Osteoblast (primary cell): ENCODE results near the gene TNNC1. TPM values are rescaled to one million over a fixed set of nuclear protein-coding genes. Genes with fewer than 3 reads are reported as not detected.

Source experiments
- DNase-seq: peaks from one replicate; pipeline ENCODE4 v3.0.0; 2011; ENCODE audit warnings: low spot score, mixed read lengths; ENCODE audit not compliant: insufficient read length; ENCODE audit errors: missing footprints
- H2AFZ ChIP-seq: 2 replicates; pipeline ENCODE4 v1.6.0; 2011; ENCODE audit warnings: mild to moderate bottlenecking, low read length
- H3K27ac ChIP-seq: 2 replicates; pipeline ENCODE4 v1.5.1; 2011; ENCODE audit warnings: mild to moderate bottlenecking, low read depth, low read length, moderate library complexity
- H3K27me3 ChIP-seq: 2 replicates; pipeline ENCODE4 v1.6.0; 2012; ENCODE audit warnings: mild to moderate bottlenecking, control low read depth, inconsistent platforms, low read length, moderate library complexity; ENCODE audit not compliant: insufficient read depth
- H3K36me3 ChIP-seq: 2 replicates; pipeline ENCODE4 v1.5.1; 2011; ENCODE audit warnings: mild to moderate bottlenecking, low read length, control low read depth, moderate library complexity; ENCODE audit not compliant: insufficient read depth
- H3K4me1 ChIP-seq: 2 replicates; pipeline ENCODE4 v1.5.1; 2011; ENCODE audit warnings: mild to moderate bottlenecking, low read length, control low read depth, moderate library complexity; ENCODE audit not compliant: insufficient read depth
- H3K4me2 ChIP-seq: 2 replicates; pipeline ENCODE4 v1.6.0; 2011; ENCODE audit warnings: mild to moderate bottlenecking, low read length; ENCODE audit not compliant: insufficient read depth
- H3K4me3 ChIP-seq: fragments of 200-600 bp; sonication (generic); 3 replicates; pipeline ENCODE4 v1.5.1; 2012; ENCODE audit warnings: mild to moderate bottlenecking, low read length, inconsistent platforms; ENCODE audit not compliant: insufficient read depth
- H3K79me2 ChIP-seq: 2 replicates; pipeline ENCODE4 v1.6.0; 2012; ENCODE audit warnings: mild to moderate bottlenecking, low read length, control low read depth, inconsistent platforms; ENCODE audit not compliant: insufficient read depth
- H3K9me3 ChIP-seq: 2 replicates; pipeline ENCODE4 v1.5.1; 2011; ENCODE audit warnings: low read depth, low read length, control low read depth
- H4K20me1 ChIP-seq: 2 replicates; pipeline ENCODE4 v1.6.0; 2012; ENCODE audit warnings: mild to moderate bottlenecking, low read length, control low read depth; ENCODE audit not compliant: insufficient read depth
- total RNA-seq: library from RNA; depleted of rRNA; stranded (reverse); fragments of >200 nt; gene quantifications from 2 replicates; pipeline ENCODE4 v1.2.3, GENCODE V29; 2012
- TF ChIP-seq, protein P1 (sequence below): IDR thresholded peaks from 2 replicates; pipeline ENCODE4 v1.5.1; 2011; ENCODE audit warnings: mild to moderate bottlenecking, low read depth, low read length, moderate library complexity; ENCODE audit errors: extremely low read depth

TNNC1 gene
- total RNA-seq, 1 donor = 0.36 TPM

DNA sequence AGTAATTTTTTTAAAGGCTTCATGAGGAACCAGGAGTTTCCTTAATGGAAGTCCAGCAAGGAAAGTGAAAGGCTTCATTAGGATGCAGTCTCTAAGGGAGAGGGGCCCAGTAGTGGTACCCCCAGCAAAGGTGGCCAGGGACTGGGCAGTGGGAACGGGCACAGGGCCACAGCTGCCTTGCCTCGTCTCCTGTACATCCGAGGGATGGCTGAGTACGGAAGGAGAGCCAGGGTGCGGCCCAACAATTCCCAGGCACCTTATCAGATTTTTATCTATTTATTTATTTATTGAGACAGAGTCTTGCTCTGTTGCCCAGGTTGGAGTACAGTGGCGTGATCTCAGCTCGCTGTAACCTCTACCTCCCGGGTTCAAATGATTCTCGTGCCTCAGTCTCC is 23.4 kb downstream of the TNNC1 start:
- DNase-seq = no peak
- no peak overlapping the region for H2AFZ ChIP-seq
- H3K4me3 ChIP-seq = no peak overlapping the region
- TF ChIP-seq, protein P1, sequence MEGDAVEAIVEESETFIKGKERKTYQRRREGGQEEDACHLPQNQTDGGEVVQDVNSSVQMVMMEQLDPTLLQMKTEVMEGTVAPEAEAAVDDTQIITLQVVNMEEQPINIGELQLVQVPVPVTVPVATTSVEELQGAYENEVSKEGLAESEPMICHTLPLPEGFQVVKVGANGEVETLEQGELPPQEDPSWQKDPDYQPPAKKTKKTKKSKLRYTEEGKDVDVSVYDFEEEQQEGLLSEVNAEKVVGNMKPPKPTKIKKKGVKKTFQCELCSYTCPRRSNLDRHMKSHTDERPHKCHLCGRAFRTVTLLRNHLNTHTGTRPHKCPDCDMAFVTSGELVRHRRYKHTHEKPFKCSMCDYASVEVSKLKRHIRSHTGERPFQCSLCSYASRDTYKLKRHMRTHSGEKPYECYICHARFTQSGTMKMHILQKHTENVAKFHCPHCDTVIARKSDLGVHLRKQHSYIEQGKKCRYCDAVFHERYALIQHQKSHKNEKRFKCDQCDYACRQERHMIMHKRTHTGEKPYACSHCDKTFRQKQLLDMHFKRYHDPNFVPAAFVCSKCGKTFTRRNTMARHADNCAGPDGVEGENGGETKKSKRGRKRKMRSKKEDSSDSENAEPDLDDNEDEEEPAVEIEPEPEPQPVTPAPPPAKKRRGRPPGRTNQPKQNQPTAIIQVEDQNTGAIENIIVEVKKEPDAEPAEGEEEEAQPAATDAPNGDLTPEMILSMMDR = no peak
- H3K4me2 ChIP-seq = no peak overlapping the region
- H3K79me2 ChIP-seq = no peaks in the 10 kb centered on the region
- H3K4me1 ChIP-seq = peaks cover 4% of the 10 kb centered on the region
- H3K27me3 ChIP-seq = peaks cover 10% of the 10 kb centered on the region
- H3K36me3 ChIP-seq = no peaks in the 10 kb centered on the region
- no peaks in the 10 kb centered on the region for H4K20me1 ChIP-seq
- no peaks in the 10 kb centered on the region for H3K9me3 ChIP-seq
- no peak overlapping the region for H3K27ac ChIP-seq

DNA sequence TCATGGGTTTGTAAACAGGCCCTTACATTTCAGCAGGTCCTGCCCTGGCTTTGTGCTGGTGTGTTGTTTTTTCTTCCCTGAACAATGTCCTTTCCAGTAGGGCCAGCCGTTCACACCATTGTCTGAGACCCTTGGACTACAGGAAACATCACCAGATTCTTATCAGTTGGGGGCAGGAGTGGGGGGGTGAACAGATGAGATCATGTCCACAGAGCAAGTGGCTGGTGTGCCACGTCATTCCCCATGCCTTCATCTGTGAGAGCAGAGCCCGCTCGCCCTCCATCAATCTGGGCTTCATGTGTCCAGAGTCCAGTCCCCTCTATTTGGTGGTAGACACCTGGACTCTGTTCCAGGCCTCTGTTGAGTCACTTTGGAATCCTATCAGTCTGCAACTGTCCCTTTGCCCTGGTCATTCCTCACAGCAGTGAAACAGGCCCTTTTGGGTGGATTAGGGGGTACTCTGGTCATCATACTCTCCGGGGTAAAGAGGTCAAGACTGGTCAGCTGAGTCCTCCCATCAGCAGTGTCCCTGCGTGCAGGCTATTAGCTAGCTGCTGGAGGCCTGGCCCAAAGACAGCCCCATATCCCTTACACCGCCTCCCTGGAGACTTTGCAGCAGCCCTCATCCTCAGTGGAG is 23.9 kb downstream of the TNNC1 start:
- Histone ChIP-seq H3K27me3 (peaks cover 10% of the 10 kb centered on the region), H3K79me2 (no peaks in the 10 kb centered on the region), H3K9me3 (no peaks in the 10 kb centered on the region), H4K20me1 (no peaks in the 10 kb centered on the region), H3K36me3 (no peaks in the 10 kb centered on the region), H3K27ac (no peak overlapping the region), H3K4me2 (no peak overlapping the region), H3K4me1 (peaks cover 4% of the 10 kb centered on the region), H2AFZ (no peak overlapping the region), H3K4me3 (no peak overlapping the region)
- DNase-seq = no peak
- TF ChIP-seq, protein P1 = no peak

DNA sequence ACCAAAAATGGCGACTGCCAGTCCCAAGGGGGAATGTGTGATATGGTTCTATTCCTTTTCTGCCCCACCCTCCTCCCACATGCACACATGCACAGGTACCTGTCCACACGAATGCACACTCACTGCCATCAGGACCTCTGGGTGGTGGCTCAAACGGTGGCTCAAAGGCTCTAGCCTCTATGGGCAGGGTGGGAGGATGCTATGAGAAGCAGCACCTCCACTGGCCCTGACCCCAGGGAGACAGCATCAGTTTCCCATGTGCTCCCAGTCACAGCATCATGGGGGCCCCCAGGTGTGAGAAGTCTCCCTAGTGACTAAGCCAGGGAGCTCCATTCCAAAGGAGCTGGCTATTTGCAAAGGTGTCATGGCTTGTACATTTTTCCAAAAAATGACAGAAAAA is 24.8 kb downstream of the TNNC1 start:
- Histone ChIP-seq H4K20me1 (no peaks in the 10 kb centered on the region), H3K79me2 (no peaks in the 10 kb centered on the region), H3K4me3 (no peak overlapping the region), H3K4me2 (no peak overlapping the region), H2AFZ (no peak overlapping the region), H3K36me3 (no peaks in the 10 kb centered on the region), H3K27ac (no peak overlapping the region), H3K27me3 (peaks cover 5% of the 10 kb centered on the region), H3K4me1 (peaks cover 4% of the 10 kb centered on the region), H3K9me3 (no peaks in the 10 kb centered on the region)
- DNase-seq = no peak
- TF ChIP-seq, protein P1 = no peak

DNA sequence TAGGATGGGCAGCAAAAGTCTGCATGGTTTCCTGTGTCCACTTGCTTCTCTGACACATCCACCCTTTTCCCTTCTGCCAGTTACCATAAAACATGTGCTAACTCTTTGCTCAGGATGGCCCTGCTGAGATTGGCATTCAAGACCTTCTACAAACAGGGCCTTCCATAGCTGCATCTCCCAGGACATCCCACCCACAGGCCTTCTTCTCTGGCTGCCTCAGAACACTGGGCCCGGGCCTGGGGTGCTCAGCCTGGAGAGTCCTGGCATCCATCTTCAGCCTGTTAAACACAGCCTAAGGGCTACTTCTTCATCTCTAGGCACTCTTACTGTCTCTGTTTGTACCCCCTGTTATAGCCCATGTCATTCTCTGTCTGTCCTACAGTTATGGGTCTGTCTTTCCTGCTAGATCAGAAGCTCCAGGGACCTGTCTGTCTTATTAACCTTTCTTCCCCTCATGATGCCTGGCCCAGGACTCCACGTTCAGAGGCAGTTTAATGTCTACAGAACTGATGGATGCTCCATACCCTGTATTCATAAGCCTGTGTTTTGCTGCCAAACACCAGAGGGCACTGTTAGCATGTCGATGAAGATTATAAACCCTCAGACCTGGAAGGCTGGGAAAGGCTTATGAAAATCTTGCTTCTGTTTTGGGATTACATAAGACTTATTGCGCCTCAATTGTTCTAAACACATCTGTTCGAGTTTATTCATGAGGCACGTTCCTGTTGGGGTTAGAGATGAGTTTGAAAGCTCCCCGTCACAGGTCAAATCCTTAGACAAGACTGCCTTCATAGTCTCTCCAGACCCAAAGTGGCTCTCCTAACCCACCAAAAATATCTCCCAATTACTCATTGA is 25.5 kb downstream of the TNNC1 start:
- Histone ChIP-seq H3K4me1 (peaks cover 4% of the 10 kb centered on the region), H2AFZ (peak overlapping the region; percentile 35), H3K79me2 (no peaks in the 10 kb centered on the region), H4K20me1 (no peaks in the 10 kb centered on the region), H3K9me3 (no peaks in the 10 kb centered on the region), H3K27me3 (peaks cover 2% of the 10 kb centered on the region), H3K4me3 (no peak overlapping the region), H3K27ac (no peak overlapping the region), H3K4me2 (no peak overlapping the region), H3K36me3 (no peaks in the 10 kb centered on the region)
- TF ChIP-seq, protein P1 = peak; percentile 86
- peak; percentile 89 for DNase-seq
